ENCODE results near the gene VAMP3. TPM values are rescaled to one million over a fixed set of nuclear protein-coding genes. Genes with fewer than 3 reads are reported as not detected.
"Not testable (repeated sequence)": the region's sequence is repeated elsewhere in the genome, so short reads cannot be mapped to it uniquely, and the experiment has no call there.

The VAMP3 gene
- total RNA-seq, 1 experiment from 2014 or later = 81.3 TPM

GRCh38 chr1:7767176-7767575 is 3.9 kb upstream of the VAMP3 start:
- no peak for DNase-seq (ENCODE audit: low read depth)

DNA sequence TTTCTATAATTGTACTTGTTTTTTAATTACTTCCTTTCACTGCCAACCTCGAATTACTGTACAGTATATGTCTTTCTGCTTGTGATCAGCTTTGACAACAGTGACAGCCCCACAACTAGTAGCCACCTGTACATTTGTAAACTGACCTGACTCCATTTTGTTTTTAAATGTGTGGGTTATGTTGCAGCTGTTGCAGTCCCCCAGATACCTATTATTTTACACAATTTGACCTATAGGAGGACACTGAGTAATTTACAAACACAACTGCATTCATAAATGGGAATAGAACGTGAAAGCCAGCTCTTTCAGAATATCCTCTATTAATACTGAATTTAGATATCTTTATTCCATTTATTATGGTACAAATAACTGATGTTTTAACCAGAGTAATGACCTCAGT is 2.5 kb upstream of the VAMP3 start:
- DNase-seq (ENCODE audit: low read depth) = no peak

DNA sequence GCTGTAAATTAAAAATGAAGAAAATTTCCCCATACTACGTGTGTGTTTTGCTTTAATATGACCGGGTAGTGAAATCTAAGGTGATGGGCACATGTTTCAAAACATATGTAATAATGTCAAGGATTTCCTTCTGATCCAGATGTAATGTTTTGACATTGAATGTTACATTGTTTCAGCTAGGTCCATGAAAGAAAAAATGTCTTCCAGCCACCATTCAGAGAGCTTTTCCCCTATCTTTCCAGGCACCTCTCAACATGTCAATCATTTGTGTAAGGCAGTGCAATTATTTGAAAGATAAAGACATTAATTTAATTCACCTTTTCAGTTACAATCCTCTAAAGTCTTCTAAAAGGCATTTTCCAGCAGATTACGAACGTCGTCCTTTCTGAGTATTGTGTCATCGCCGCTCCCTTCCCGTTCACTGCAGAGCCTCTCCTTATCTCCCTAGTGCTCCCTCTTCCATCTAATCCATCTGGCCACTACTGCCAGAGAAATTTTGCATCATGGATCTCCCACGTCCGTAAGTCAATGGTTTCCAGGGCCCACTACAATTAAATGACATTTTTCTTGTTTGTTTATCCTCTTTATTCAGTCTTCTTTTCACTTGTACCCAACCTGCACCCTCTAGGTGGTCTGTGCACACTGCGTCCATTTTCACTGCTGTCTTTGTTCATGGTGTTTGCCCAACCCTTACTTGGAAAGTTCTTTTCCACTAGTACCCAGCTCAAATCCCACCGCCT is 1.3 kb upstream of the VAMP3 start:
- no peak for DNase-seq (ENCODE audit: low read depth)

GRCh38 chr1:7770669-7770996 is 463 bp upstream of the VAMP3 start:
- DNase-seq (ENCODE audit: low read depth) = no peak

GRCh38 chr1:7771823-7772299 is 765 bp downstream of the VAMP3 start:
- DNase-seq (ENCODE audit: low read depth) = no peak

- DNase-seq (ENCODE audit: low read depth) = no peak
Measured at GRCh38 chr1:7777591-7777990, 6.5 kb downstream of the VAMP3 start.

GRCh38 chr1:7778133-7778628 is 7.1 kb downstream of the VAMP3 start:
- no peak for DNase-seq (ENCODE audit: low read depth)

DNA sequence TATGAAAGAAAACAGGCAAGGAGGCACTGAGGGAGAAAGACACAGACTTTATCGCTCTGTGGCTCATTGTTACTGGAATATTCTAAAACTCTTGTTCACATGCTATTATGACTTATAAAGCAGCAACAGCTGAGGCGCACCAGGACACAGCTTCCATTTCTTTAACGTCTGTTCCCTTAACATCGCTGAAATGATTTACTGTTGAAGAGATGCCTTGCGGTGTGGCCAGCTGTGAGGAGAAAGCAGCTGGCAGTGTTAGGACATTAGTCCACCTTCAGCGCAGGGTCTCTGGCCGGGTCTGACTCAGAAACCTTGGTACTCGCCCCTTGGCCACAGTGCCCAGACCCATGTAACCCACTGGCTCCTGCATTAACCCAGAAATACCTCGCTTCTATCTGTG is 9.9 kb downstream of the VAMP3 start:
- no peak for DNase-seq (ENCODE audit: low read depth)

DNA sequence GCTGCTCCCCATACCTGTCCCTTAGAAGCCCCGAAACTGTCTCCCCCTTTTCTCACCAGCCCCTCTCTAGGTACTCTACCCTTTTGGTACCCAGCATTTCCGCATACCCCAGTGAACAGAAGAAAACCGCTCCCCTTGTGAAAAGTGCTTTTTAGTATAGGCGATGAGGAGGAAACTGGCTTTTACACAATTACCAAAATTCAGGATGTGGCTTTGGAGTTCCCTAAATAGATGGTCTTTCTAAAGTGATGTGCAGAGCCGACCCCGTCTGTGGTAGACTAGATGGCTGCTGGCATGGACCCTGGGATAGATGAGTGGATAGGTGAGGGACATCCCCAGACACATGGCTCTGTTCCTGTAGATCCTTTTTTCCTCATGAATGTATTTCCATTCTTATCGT is 10.4 kb downstream of the VAMP3 start:
- no peak for DNase-seq (ENCODE audit: low read depth)

DNA sequence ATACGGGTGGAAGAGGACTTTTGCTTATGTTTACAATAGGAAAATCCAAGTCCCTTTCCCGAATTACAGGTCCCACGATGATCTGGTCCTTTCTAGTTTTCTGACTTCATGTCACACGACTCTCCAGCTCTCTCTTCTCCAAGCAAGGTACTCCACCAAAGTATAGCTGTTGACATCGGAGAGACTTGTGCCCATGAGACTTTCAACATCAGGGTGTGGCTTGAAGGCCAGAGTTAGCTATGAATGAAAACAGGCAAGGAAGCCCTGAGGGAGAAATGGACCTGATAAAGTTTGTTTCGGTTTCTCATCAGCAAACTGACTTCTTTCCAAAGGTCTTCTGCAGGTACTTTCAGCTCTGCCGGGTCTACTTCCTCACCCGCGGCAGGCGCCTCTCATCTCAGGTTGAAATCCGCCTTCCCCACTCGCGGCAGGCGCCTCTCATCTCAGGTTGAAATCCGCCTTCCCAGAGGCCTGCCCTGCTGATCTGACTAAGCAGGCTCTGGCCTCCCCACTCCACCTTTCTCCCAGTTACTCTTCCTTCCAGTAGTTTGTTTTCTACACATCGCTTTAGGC is 10.9 kb downstream of the VAMP3 start:
- no peak for DNase-seq (ENCODE audit: low read depth)

DNA sequence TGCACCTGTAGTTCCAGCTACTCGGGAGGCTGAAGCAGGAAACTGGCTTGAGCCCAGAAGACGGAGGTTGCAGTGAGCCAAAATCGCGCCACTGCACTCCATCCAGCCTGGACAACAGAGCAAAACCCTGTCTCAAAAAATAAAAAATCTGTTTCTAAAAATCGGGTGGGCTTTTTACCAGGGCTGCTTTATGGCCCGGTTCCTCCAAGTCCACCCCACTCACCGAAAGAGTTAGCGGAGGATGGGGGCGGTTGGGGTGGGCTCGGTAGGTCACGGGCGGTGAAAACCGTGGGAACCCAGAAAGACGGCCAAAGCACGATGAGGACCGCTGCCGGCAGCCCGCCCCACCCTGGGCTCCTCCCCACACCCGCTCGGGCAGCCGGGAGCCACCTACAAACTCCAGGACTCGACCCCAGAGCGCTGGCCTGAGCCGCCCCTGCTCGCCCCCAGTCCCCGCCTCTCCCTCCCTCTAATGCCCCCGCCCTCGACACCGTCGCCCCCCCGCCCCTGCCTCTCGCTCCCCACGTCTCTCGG is 12.1 kb downstream of the VAMP3 start:
- DNase-seq (ENCODE audit: low read depth) = peak; percentile 70

DNA sequence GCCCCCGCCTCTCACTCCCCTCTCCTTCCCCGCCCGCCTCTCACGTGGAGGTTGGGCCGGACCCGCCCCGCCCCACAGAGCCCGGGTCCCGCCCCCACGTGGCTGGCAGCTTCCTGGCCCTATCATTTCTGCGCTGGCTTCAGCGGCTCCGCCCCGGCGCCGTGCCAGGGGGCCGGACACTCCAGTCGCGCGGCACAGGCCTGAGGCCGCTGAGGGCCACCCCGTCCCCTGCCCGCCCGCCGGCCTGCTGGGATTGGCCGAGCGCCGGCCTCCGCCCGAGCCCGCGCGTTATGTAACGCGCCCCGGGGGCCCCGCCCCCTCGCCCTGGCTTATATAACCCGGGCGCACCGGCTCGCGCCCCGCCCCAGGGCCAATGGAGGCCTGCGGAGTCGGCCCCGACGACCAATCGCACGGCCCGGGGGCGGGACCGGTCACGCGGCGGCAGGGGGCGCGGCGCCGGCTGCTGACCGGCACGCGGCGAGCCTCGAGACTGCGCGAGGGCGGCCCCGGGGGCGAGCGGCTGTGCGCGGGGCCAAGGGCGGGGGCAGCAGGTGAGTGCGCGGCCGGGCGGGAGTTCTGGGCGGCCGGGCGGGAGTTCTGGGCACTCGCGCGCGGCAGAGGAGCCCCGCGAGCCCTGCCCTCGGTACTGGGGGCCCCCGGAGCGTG is 12.9 kb downstream of the VAMP3 start, which contains the start of gene PER3:
Gene PER3, plus strand, starts transcription at position 466 of the 666 bp plus-strand sequence. CDS start 587 bp downstream, outside the sequence.
- DNase-seq (ENCODE audit: low read depth) = peak; percentile 96

- no peak for DNase-seq (ENCODE audit: low read depth)
Measured at GRCh38 chr1:7784492-7785071, 13.5 kb downstream of the VAMP3 start.

- DNase-seq (ENCODE audit: low read depth) = no peak
Measured at GRCh38 chr1:7785108-7785507, 14.0 kb downstream of the VAMP3 start.

GRCh38 chr1:7786795-7787194 is 15.7 kb downstream of the VAMP3 start:
- no peak for DNase-seq (ENCODE audit: low read depth)

DNA sequence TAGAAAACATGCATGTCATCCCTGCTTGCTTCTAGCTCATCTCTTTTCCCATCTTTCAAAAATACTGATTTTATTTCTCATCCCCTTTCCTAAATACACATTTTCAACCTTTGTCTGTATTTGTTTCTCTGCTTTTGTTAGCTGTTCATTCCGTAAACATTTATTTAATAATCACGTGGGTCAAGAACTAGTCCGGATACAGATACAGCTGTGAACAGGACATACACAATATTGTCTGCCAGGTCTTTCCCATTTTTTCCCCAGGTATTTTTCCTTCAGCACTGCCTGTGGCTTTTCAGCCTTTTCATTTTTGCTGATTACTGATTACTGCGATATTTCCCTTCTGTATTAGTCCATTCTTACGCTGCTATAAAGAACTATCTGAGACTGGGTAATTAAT is 18.7 kb downstream of the VAMP3 start:
- DNase-seq (ENCODE audit: low read depth) = no peak

GRCh38 chr1:7791027-7791426 is 19.9 kb downstream of the VAMP3 start:
- not testable (repeated sequence) for DNase-seq (ENCODE audit: low read depth)

DNA sequence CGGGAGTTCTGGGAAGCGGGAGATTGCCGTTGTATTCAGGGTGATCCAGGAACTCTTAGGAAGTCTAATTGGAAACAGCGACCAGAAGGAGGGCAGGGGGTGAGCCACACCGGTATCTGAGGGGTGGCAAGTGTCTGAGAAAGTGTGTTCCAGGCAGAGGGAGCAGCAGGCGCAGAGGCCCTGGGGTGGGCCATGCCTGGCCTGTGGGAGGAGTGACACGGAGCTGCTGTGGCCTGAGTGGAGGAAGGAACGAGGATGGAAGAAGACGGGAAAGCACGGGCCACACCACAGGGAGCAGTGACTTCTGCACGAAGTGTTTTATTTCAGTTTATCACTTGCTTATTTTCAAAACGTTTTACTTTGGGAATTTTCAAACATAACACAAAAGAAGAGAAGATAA is 24.3 kb downstream of the VAMP3 start:
- DNase-seq (ENCODE audit: low read depth) = no peak

DNA sequence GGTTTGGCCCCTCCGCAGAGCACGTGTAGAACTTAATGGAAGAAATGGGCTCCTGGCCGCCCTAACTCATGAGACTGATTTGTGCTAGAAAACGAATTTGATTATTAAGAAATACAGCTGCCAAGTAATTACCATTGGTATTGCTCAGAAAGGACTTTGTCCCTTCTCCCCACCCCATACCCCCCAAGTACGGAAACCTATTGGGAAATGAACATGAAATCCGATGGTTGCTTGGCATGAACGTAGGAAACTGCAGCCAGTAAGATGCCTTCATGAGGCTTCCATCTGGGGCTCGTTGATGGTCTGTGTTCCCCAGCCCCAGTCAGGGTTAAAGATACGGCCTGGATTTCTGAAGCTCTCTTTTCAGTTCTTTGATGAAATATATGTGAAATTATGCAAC is 34.4 kb downstream of the VAMP3 start:
- DNase-seq (ENCODE audit: low read depth) = no peak

- peak; percentile 31 for DNase-seq (ENCODE audit: low read depth)
Measured at GRCh38 chr1:7808253-7808844, 37.3 kb downstream of the VAMP3 start.

DNA sequence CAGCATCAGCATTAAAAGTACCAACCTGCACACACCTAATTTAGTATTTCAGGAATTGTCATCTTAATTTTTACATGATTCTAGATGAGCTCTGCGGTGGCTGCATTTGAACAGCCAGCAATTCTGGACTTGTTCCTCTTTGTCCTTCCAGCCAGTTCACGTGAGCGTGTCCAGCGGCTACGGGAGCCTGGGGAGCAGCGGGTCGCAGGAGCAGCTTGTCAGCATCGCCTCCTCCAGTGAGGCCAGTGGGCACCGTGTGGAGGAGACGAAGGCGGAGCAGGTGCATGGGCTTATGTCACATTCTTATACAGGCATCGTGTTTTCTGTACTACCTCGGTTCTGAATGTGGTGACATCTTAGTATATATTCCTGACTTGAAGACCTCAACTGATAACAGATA is 38.6 kb downstream of the VAMP3 start:
- DNase-seq (ENCODE audit: low read depth) = no peak

Measured in HT1080 (cell line).